HepG2 (cell line): ENCODE data around the gene ZNF606. TPM values are rescaled to one million over a fixed set of nuclear protein-coding genes. Genes with fewer than 3 reads are reported as not detected.

Source experiments
- ARNT2 ChIP-seq: sonication (generic); formaldehyde crosslinking; IDR thresholded peaks from 2 replicates; pipeline ENCODE4 v1.8.0; 2022; ENCODE audit warnings: mild to moderate bottlenecking, low read depth, missing genetic modification reagents, moderate library complexity
- MED8 ChIP-seq: sonication (generic); formaldehyde crosslinking; IDR thresholded peaks from 2 replicates; pipeline ENCODE4 v1.8.1; 2023; ENCODE audit warnings: mild to moderate bottlenecking, missing genetic modification reagents; ENCODE audit not compliant: insufficient replicate concordance
- NR3C1 ChIP-seq: sonication (generic); formaldehyde crosslinking; IDR thresholded peaks from 2 replicates; pipeline ENCODE4 v1.4.0; 2020; ENCODE audit warnings: missing genetic modification reagents
- PAF1 ChIP-seq: IDR thresholded peaks from 2 replicates; pipeline ENCODE4 v1.6.1; 2016; ENCODE audit warnings: missing genetic modification reagents, missing compliant biosample characterization
- RFX5 ChIP-seq: IDR thresholded peaks from 2 replicates; pipeline ENCODE4 v1.6.1; 2011; ENCODE audit warnings: low read depth, low read length, improper control_type of control experiment
- RNF2 ChIP-seq: fragments of 450-650 bp; conservative IDR thresholded peaks from 2 replicates; pipeline ENCODE4 v1.6.1; 2016; ENCODE audit warnings: low read depth
- TGIF2 ChIP-seq: IDR thresholded peaks from 2 replicates; pipeline ENCODE4 v1.6.1; 2016; ENCODE audit warnings: control low read depth, missing compliant biosample characterization
- ZMYM2 ChIP-seq: sonication (generic); formaldehyde crosslinking; IDR thresholded peaks from 2 replicates; pipeline ENCODE4 v1.8.0; 2022; ENCODE audit warnings: mild to moderate bottlenecking, missing genetic modification reagents
- ZNF136 ChIP-seq: sonication (generic); formaldehyde crosslinking; IDR thresholded peaks from 2 replicates; pipeline ENCODE4 v1.8.1; 2022; ENCODE audit warnings: low read depth, mild to moderate bottlenecking, moderate library complexity, missing genetic modification reagents
- ZNF296 ChIP-seq: sonication (generic); formaldehyde crosslinking; conservative IDR thresholded peaks from 2 replicates; pipeline ENCODE4 v1.5.0; 2020; ENCODE audit warnings: mild to moderate bottlenecking, missing genetic modification reagents
- ZNF563 ChIP-seq: sonication (generic); formaldehyde crosslinking; IDR thresholded peaks from 2 replicates; pipeline ENCODE4 v1.8.0; 2022; ENCODE audit warnings: mild to moderate bottlenecking, moderate library complexity, missing genetic modification reagents
- ZNF605 ChIP-seq: sonication (generic); formaldehyde crosslinking; IDR thresholded peaks from 2 replicates; pipeline ENCODE4 v1.8.0; 2022; ENCODE audit warnings: mild to moderate bottlenecking, missing genetic modification reagents
- polyA plus RNA-seq, 8 experiments: library from polyadenylated mRNA; depleted of rRNA in 3 of 8; stranded (reverse) in 7 of 8; unstranded in 1 of 8; fragments of >200 nt; fragmentation: Illumina TruSeq in 4 of 8; extraction: Trizol in 4 of 8; gene quantifications; 2 replicates each; pipeline versions ENCODE4 v1.2.1 to v1.2.3, GENCODE V29; 2011 to 2016; ENCODE audit warnings: low read depth in 4 of 8, missing spikeins in 1 of 8, mixed read lengths in 1 of 8; ENCODE audit not compliant: insufficient read depth in 1 of 8
- total RNA-seq, 5 experiments: library from RNA; depleted of rRNA; stranded (reverse); fragments of >200 nt; fragmentation: Illumina TruSeq; extraction: Trizol; gene quantifications; 2 replicates each; pipeline ENCODE4 v1.2.3, GENCODE V29; 2016; ENCODE audit warnings: low read depth in 1 of 5
- TF ChIP-seq, protein P1 (sequence below): IDR thresholded peaks from 2 replicates; pipeline ENCODE4 v1.6.1; 2016; ENCODE audit warnings: low read depth, missing genetic modification reagents, missing compliant biosample characterization
- TF ChIP-seq, protein P2 (sequence below): sonication (generic); formaldehyde crosslinking; IDR thresholded peaks from 2 replicates; pipeline ENCODE4; 2020; ENCODE audit warnings: missing genetic modification reagents, mild to moderate bottlenecking, borderline replicate concordance
- TF ChIP-seq, protein P3 (sequence below): sonication (generic); formaldehyde crosslinking; IDR thresholded peaks from 2 replicates; pipeline ENCODE4 v1.5.0; 2020; ENCODE audit warnings: missing genetic modification reagents
- TF ChIP-seq, protein P4 (sequence below): IDR thresholded peaks from 2 replicates; pipeline ENCODE4 v1.6.1; 2016; ENCODE audit warnings: missing compliant biosample characterization, missing genetic modification reagents, borderline replicate concordance
- TF ChIP-seq, protein P5 (sequence below): sonication (generic); formaldehyde crosslinking; IDR thresholded peaks from 2 replicates; pipeline ENCODE4 v1.5.0; 2020; ENCODE audit warnings: missing genetic modification reagents, mild to moderate bottlenecking, borderline replicate concordance
- TF ChIP-seq, protein P6 (sequence below): IDR thresholded peaks from 2 replicates; pipeline ENCODE4 v1.6.1; 2012; ENCODE audit warnings: inconsistent platforms

ZNF606 gene
- total and polyA plus RNA-seq, 2 of the 13 experiments (the other 11 are each of a cell fraction or from before 2014, with no cell fraction given) = 4.2 to 14.8 TPM

DNA sequence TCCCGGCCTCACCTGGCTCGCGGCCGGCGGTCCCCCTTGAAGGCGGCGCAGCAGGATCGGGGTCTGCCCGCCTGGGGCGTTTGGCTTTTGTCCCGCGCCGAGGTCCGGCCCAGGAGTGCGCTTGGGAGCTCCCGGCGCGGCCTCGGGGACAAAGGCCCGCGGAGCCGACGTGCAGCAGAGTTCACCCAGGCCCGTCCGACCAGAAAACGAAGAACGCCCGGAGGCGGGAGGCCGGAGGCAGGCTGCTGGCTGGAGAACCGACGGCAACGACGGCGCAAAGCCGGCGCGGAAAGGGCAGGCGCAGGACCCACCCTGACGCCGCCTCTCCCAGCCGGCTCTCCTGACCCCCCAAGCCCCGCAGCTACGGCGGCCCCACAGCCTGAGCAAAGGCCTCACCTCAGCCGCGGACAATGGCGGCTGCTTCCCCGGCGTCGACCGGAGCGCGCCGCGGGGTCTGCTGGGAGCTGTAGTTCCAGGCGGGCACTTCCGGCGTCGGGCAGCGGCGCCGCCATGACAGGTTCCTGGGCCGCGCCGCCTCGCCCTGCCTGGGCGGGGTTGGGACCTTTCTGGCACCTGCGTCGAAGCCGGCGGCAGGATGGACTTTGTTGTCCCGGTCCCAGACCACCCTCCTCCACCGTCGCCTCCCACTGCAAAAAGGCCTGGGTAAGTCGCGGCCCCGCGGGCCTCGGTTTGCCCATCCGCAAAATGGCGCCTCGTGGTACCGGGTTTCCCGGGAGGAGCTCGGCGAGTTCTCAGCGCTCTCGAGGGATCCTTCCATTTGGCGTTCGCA is at the start of gene ZNF606 (continued):
- TF ChIP-seq, protein P1, sequence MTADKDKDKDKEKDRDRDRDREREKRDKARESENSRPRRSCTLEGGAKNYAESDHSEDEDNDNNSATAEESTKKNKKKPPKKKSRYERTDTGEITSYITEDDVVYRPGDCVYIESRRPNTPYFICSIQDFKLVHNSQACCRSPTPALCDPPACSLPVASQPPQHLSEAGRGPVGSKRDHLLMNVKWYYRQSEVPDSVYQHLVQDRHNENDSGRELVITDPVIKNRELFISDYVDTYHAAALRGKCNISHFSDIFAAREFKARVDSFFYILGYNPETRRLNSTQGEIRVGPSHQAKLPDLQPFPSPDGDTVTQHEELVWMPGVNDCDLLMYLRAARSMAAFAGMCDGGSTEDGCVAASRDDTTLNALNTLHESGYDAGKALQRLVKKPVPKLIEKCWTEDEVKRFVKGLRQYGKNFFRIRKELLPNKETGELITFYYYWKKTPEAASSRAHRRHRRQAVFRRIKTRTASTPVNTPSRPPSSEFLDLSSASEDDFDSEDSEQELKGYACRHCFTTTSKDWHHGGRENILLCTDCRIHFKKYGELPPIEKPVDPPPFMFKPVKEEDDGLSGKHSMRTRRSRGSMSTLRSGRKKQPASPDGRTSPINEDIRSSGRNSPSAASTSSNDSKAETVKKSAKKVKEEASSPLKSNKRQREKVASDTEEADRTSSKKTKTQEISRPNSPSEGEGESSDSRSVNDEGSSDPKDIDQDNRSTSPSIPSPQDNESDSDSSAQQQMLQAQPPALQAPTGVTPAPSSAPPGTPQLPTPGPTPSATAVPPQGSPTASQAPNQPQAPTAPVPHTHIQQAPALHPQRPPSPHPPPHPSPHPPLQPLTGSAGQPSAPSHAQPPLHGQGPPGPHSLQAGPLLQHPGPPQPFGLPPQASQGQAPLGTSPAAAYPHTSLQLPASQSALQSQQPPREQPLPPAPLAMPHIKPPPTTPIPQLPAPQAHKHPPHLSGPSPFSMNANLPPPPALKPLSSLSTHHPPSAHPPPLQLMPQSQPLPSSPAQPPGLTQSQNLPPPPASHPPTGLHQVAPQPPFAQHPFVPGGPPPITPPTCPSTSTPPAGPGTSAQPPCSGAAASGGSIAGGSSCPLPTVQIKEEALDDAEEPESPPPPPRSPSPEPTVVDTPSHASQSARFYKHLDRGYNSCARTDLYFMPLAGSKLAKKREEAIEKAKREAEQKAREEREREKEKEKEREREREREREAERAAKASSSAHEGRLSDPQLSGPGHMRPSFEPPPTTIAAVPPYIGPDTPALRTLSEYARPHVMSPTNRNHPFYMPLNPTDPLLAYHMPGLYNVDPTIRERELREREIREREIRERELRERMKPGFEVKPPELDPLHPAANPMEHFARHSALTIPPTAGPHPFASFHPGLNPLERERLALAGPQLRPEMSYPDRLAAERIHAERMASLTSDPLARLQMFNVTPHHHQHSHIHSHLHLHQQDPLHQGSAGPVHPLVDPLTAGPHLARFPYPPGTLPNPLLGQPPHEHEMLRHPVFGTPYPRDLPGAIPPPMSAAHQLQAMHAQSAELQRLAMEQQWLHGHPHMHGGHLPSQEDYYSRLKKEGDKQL = no peak
- TF ChIP-seq NR3C1 (CRISPR knock-in tag) (no peak), ZNF136 (CRISPR knock-in tag) (no peak), RNF2 (no peak; the same call in 1 of the 2 replicates), TGIF2 (peak; percentile 57; the same call in 1 of the 2 replicates), ZMYM2 (CRISPR knock-in tag) (peak; percentile 88), MED8 (no peak), ARNT2 (CRISPR knock-in tag) (peak; percentile 29; the same call in 1 of the 2 replicates), ZNF605 (CRISPR knock-in tag) (peak; percentile 93), RFX5 (no peak), PAF1 (CRISPR knock-in tag) (no peak), ZNF296 (CRISPR knock-in tag) (no peak), ZNF563 (peak; percentile 89)
- TF ChIP-seq, protein P2, sequence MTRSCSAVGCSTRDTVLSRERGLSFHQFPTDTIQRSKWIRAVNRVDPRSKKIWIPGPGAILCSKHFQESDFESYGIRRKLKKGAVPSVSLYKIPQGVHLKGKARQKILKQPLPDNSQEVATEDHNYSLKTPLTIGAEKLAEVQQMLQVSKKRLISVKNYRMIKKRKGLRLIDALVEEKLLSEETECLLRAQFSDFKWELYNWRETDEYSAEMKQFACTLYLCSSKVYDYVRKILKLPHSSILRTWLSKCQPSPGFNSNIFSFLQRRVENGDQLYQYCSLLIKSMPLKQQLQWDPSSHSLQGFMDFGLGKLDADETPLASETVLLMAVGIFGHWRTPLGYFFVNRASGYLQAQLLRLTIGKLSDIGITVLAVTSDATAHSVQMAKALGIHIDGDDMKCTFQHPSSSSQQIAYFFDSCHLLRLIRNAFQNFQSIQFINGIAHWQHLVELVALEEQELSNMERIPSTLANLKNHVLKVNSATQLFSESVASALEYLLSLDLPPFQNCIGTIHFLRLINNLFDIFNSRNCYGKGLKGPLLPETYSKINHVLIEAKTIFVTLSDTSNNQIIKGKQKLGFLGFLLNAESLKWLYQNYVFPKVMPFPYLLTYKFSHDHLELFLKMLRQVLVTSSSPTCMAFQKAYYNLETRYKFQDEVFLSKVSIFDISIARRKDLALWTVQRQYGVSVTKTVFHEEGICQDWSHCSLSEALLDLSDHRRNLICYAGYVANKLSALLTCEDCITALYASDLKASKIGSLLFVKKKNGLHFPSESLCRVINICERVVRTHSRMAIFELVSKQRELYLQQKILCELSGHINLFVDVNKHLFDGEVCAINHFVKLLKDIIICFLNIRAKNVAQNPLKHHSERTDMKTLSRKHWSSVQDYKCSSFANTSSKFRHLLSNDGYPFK (CRISPR knock-in tag) = peak; percentile 88; the same call in 1 of the 2 replicates
- TF ChIP-seq, protein P3, sequence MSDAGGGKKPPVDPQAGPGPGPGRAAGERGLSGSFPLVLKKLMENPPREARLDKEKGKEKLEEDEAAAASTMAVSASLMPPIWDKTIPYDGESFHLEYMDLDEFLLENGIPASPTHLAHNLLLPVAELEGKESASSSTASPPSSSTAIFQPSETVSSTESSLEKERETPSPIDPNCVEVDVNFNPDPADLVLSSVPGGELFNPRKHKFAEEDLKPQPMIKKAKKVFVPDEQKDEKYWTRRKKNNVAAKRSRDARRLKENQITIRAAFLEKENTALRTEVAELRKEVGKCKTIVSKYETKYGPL (CRISPR knock-in tag) = no peak
- TF ChIP-seq, protein P4, sequence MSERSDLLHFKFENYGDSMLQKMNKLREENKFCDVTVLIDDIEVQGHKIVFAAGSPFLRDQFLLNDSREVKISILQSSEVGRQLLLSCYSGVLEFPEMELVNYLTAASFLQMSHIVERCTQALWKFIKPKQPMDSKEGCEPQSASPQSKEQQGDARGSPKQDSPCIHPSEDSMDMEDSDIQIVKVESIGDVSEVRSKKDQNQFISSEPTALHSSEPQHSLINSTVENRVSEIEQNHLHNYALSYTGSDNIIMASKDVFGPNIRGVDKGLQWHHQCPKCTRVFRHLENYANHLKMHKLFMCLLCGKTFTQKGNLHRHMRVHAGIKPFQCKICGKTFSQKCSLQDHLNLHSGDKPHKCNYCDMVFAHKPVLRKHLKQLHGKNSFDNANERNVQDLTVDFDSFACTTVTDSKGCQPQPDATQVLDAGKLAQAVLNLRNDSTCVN = no peak
- TF ChIP-seq, protein P5, sequence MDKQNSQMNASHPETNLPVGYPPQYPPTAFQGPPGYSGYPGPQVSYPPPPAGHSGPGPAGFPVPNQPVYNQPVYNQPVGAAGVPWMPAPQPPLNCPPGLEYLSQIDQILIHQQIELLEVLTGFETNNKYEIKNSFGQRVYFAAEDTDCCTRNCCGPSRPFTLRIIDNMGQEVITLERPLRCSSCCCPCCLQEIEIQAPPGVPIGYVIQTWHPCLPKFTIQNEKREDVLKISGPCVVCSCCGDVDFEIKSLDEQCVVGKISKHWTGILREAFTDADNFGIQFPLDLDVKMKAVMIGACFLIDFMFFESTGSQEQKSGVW (CRISPR knock-in tag) = no peak
- TF ChIP-seq, protein P6, sequence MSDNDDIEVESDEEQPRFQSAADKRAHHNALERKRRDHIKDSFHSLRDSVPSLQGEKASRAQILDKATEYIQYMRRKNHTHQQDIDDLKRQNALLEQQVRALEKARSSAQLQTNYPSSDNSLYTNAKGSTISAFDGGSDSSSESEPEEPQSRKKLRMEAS = peak; percentile 86
